OCI-M2 (cell line): ENCODE measurements around the gene CCNQ.

Experiments used
- DNase-seq: peaks from one replicate; lab custom pipeline; 2025; ENCODE audit not compliant: unreplicated experiment; lab: John Stamatoyannopoulos, UW

The CCNQ gene

GRCh38 chrX:153546386-153546785, 52.6 kb downstream of the CCNQ start:
- no peak for DNase-seq

- DNase-seq, result no peak
These were observed 54.2 kb downstream of the CCNQ start for GRCh38 chrX:153544727-153545126.

- no peak for DNase-seq
These were observed 59.0 kb downstream of the CCNQ start for GRCh38 chrX:153539979-153540358.

GRCh38 chrX:153539171-153539978, 59.6 kb downstream of the CCNQ start:
- DNase-seq, result no peak

- DNase-seq, result no peak
These were observed 60.5 kb downstream of the CCNQ start for GRCh38 chrX:153538424-153538823.
